NB4 (cell line): ENCODE data around the gene FOXP4.

Experiments
- DNase-seq: peaks from one replicate; pipeline ENCODE4 v3.0.0; 2010; ENCODE audit warnings: low read depth
- H3K4me3 ChIP-seq: one replicate; pipeline ENCODE4 v1.5.1; 2011; ENCODE audit warnings: mild to moderate bottlenecking, low read depth, low read length, moderate library complexity
- CTCF ChIP-seq: IDR thresholded peaks from one replicate; pipeline ENCODE4 v1.5.1; 2012; ENCODE audit warnings: low read depth, low read length
- MAX ChIP-seq: IDR thresholded peaks from 2 replicates; pipeline ENCODE4 v1.6.1; 2011; ENCODE audit warnings: low read depth, low read length
- MYC ChIP-seq: IDR thresholded peaks from 2 replicates; pipeline ENCODE4 v1.6.1; 2011; ENCODE audit warnings: low read depth, low read length
- POLR2A ChIP-seq: IDR thresholded peaks from 2 replicates; pipeline ENCODE4 v1.6.1; 2011; ENCODE audit warnings: mild to moderate bottlenecking; ENCODE audit not compliant: insufficient read length; ENCODE audit errors: extremely low read depth

The FOXP4 gene

GRCh38 chr6:41587131-41587879, 41.1 kb downstream of the FOXP4 start:
- DNase-seq = no peak
- no peak for TF ChIP-seq CTCF
- no peak for TF ChIP-seq MAX
- no peak for TF ChIP-seq POLR2A
- no peak for TF ChIP-seq MYC
- H3K4me3 ChIP-seq = no peak overlapping the region

GRCh38 chr6:41588111-41588510, 41.9 kb downstream of the FOXP4 start:
- no peak for DNase-seq
- no peak overlapping the region for H3K4me3 ChIP-seq
- TF ChIP-seq MAX = no peak
- TF ChIP-seq MYC = no peak
- no peak for TF ChIP-seq CTCF
- no peak for TF ChIP-seq POLR2A

GRCh38 chr6:41589223-41589622, 43.0 kb downstream of the FOXP4 start:
- DNase-seq = no peak
- TF ChIP-seq MAX (no peak), MYC (no peak), CTCF (no peak), POLR2A (no peak)
- no peak overlapping the region for H3K4me3 ChIP-seq

GRCh38 chr6:41589636-41590622, 43.7 kb downstream of the FOXP4 start:
- DNase-seq = no peak
- TF ChIP-seq POLR2A (no peak), CTCF (no peak), MAX (no peak)
- H3K4me3 ChIP-seq = no peak overlapping the region

- H3K4me3 ChIP-seq = no peak overlapping the region
- DNase-seq = no peak
- no peak for TF ChIP-seq CTCF
- no peak for TF ChIP-seq MAX
- TF ChIP-seq MYC = no peak
- no peak for TF ChIP-seq POLR2A
Measured at GRCh38 chr6:41591122-41591521, 44.9 kb downstream of the FOXP4 start.
